HCT116 (cell line): ENCODE data around the gene GJD3. TPM values are rescaled to one million over a fixed set of nuclear protein-coding genes. Genes with fewer than 3 reads are reported as not detected.

Experiments
- ATAC-seq: fragments of 200-7000 bp; cut with Tn5 transposase; 2 replicates; pipeline ENCODE4 v1.9.1; 2020; ENCODE audit warnings: mild to moderate bottlenecking, moderate library complexity
- BruUV-seq: library from RNA; stranded (reverse); fragments of 400-500 nt; replicated peaks from 2 replicates; lab custom pipeline; 2021; lab: Mats Ljungman, UMichigan
- CTCF ChIA-PET: fragments of 300-600 bp; sonication (Branson Sonifier 250); formaldehyde crosslinking; loops from one replicate; lab custom pipeline; 2021; ENCODE audit warnings: antibody characterized with exemption; lab: Charles Lee
- POLR2A ChIA-PET: fragments of 300-600, 350-600 bp; sonication (Branson Sonifier 250); formaldehyde crosslinking; loops from one replicate; lab custom pipeline; 2021; ENCODE audit warnings: antibody characterized with exemption; lab: Charles Lee
- RAD21 ChIA-PET, 2 experiments: fragments of 300-600 bp; sonication (Branson Sonifier 250); formaldehyde crosslinking; loops; one replicate each; lab custom pipeline; 2023; ENCODE audit warnings: low total read pairs in 2 of 2; ENCODE audit not compliant: uncharacterized antibody in 2 of 2, unreplicated experiment in 2 of 2, low non-redundant PET in 1 of 2; lab: Charles Lee
- DNase-seq: peaks from one replicate; pipeline ENCODE4 v3.0.0-alpha.2; 2010; ENCODE audit warnings: low read depth, low spot score
- H2AFZ ChIP-seq: fragments of 200-600 bp; shearing (Covaris generic), sonication (generic); 2 replicates; pipeline ENCODE4 v1.6.1; 2017; ENCODE audit warnings: low read depth, mixed run types, mixed read lengths, antibody characterized with exemption, low read length; ENCODE audit not compliant: poor library complexity, severe bottlenecking
- H3K27ac ChIP-seq: 2 replicates; pipeline ENCODE4 v1.5.1; 2012; ENCODE audit warnings: low read depth, low read length
- H3K27me3 ChIP-seq: fragments of 200-600 bp; sonication (generic); 2 replicates; pipeline ENCODE4 v1.6.1; 2016; ENCODE audit warnings: mixed run types, low read length, mixed read lengths; ENCODE audit not compliant: insufficient read depth
- H3K36me3 ChIP-seq, 2 experiments: fragments of 200-500 bp in 1 of 2; fragments of 200-600 bp in 1 of 2; sonication (Bioruptor generic) in 1 of 2; sonication (generic) in 1 of 2; 2 replicates each; pipeline versions ENCODE4 v1.5.1 to v1.6.1; 2014 to 2016; ENCODE audit warnings: low read length in 2 of 2, inconsistent platforms in 1 of 2, mixed read lengths in 1 of 2, mixed run types in 1 of 2; ENCODE audit not compliant: insufficient read depth in 2 of 2, control insufficient read depth in 1 of 2
- H3K4me1 ChIP-seq, 2 experiments: fragments of 200-600 bp in 1 of 2; sonication (generic) in 1 of 2; 2 replicates each; pipeline versions ENCODE4 v1.5.1 to v1.6.1; 2012 to 2017; ENCODE audit warnings: low read length in 2 of 2, inconsistent platforms in 1 of 2, mild to moderate bottlenecking in 1 of 2, mixed read lengths in 1 of 2, mixed run types in 1 of 2, moderate library complexity in 1 of 2; ENCODE audit not compliant: insufficient read depth in 2 of 2, control insufficient read depth in 1 of 2
- H3K4me2 ChIP-seq: fragments of 200-600 bp; sonication (generic); 2 replicates; pipeline ENCODE4 v1.6.1; 2017; ENCODE audit warnings: mixed run types, low read length, mixed read lengths
- H3K4me3 ChIP-seq, 2 experiments: fragments of 200-600 bp in 1 of 2; sonication (generic) in 1 of 2; replicated peaks in 1 of 2; 2 replicates each; pipeline ENCODE4 v1.5.1; 2011 to 2016; ENCODE audit warnings: low read length in 2 of 2, control low read depth in 1 of 2, low read depth in 1 of 2, mild to moderate bottlenecking in 1 of 2, mixed read lengths in 1 of 2, mixed run types in 1 of 2
- H3K79me2 ChIP-seq: fragments of 200-600 bp; sonication (generic); 2 replicates; pipeline ENCODE4 v1.6.1; 2017; ENCODE audit warnings: mild to moderate bottlenecking, mixed run types, low read length, moderate library complexity, mixed read lengths; ENCODE audit not compliant: insufficient read depth
- H3K9ac ChIP-seq: fragments of 200-600 bp; sonication (generic); 2 replicates; pipeline ENCODE4 v1.6.1; 2016; ENCODE audit warnings: low read length, mixed read lengths
- H3K9me2 ChIP-seq: fragments of 200-600 bp; sonication (generic), shearing (Covaris generic); 2 replicates; pipeline ENCODE4 v1.6.1; 2017; ENCODE audit warnings: mixed run types, mild to moderate bottlenecking, moderate library complexity; ENCODE audit not compliant: insufficient read depth
- H3K9me3 ChIP-seq, 2 experiments: fragments of 200-500 bp in 1 of 2; fragments of 200-600 bp in 1 of 2; sonication (Bioruptor generic) in 1 of 2; sonication (generic) in 1 of 2; 2 replicates each; pipeline ENCODE4 v1.6.1; 2014 to 2017; ENCODE audit warnings: low read length in 2 of 2, mixed read lengths in 2 of 2, inconsistent platforms in 1 of 2, low read depth in 1 of 2, mild to moderate bottlenecking in 1 of 2, mixed run types in 1 of 2, moderate library complexity in 1 of 2; ENCODE audit not compliant: control insufficient read depth in 1 of 2, insufficient read depth in 1 of 2
- H4K20me1 ChIP-seq: fragments of 200-600 bp; sonication (generic), shearing (Covaris generic); 2 replicates; pipeline ENCODE4 v1.6.1; 2017; ENCODE audit warnings: mixed run types, mild to moderate bottlenecking, moderate library complexity; ENCODE audit not compliant: insufficient read depth
- CTCF ChIP-seq, 3 experiments: fragments of 200-600 bp in 1 of 3; sonication (generic) in 1 of 3; IDR thresholded peaks in 2 of 3; conservative IDR thresholded peaks in 1 of 3; 2 replicates each; pipeline ENCODE4 v1.5.1; 2012 to 2017; ENCODE audit warnings: low read depth in 2 of 3, low read length in 2 of 3, antibody characterized with exemption in 1 of 3, borderline replicate concordance in 1 of 3, control low read depth in 1 of 3, mild to moderate bottlenecking in 1 of 3, mixed read lengths in 1 of 3, mixed run types in 1 of 3, moderate library complexity in 1 of 3; ENCODE audit not compliant: insufficient read depth in 1 of 3
- EZH2 ChIP-seq: fragments of 200-600 bp; sonication (generic); IDR thresholded peaks from 2 replicates; pipeline ENCODE4 v1.6.1; 2017; ENCODE audit warnings: antibody characterized with exemption, mixed run types
- EZH2phosphoT487 ChIP-seq: fragments of 200-600 bp; IDR thresholded peaks from 2 replicates; pipeline ENCODE4 v1.6.1; 2018; ENCODE audit warnings: antibody characterized with exemption, borderline replicate concordance
- FOSL1 ChIP-seq: IDR thresholded peaks from 2 replicates; pipeline ENCODE4 v1.6.1; 2012; ENCODE audit warnings: low read depth
- JUND ChIP-seq: IDR thresholded peaks from 2 replicates; pipeline ENCODE4 v1.6.1; 2012
- POLR2A ChIP-seq: IDR thresholded peaks from 2 replicates; pipeline ENCODE4 v1.7.0; 2011; ENCODE audit warnings: borderline replicate concordance; ENCODE audit not compliant: insufficient read depth, insufficient read length; ENCODE audit errors: extremely low read depth
- POLR2AphosphoS5 ChIP-seq: IDR thresholded peaks from 2 replicates; pipeline ENCODE4 v1.6.1; 2011; ENCODE audit warnings: mild to moderate bottlenecking, low read depth, low read length, moderate library complexity
- RAD21 ChIP-seq: IDR thresholded peaks from 2 replicates; pipeline ENCODE4 v1.6.1; 2012; ENCODE audit warnings: low read depth, mild to moderate bottlenecking
- SIN3A ChIP-seq: IDR thresholded peaks from 2 replicates; pipeline ENCODE4 v1.6.1; 2012; ENCODE audit warnings: low read depth
- SRF ChIP-seq: IDR thresholded peaks from 2 replicates; pipeline ENCODE4 v1.6.1; 2012; ENCODE audit warnings: low read depth
- TCF7L2 ChIP-seq: IDR thresholded peaks from 2 replicates; pipeline ENCODE4 v1.7.0; 2011; ENCODE audit warnings: borderline replicate concordance, inconsistent platforms; ENCODE audit not compliant: insufficient read depth, insufficient read length; ENCODE audit errors: extremely low read depth
- ZBTB33 ChIP-seq: IDR thresholded peaks from 2 replicates; pipeline ENCODE4 v1.6.1; 2011; ENCODE audit warnings: mild to moderate bottlenecking, low read length, moderate library complexity; ENCODE audit not compliant: insufficient replicate concordance; ENCODE audit errors: extremely low read depth
- intact Hi-C: fragments of 100-400 bp; cut with micrococcal nuclease; formaldehyde crosslinking; loops from 2 replicates; pipeline ENCODE4 v1.10.0; 2022
- total RNA-seq: library from RNA; stranded (reverse); gene quantifications from one replicate; pipeline ENCODE4 v1.2.1, GENCODE V29; 2021; ENCODE audit not compliant: unreplicated experiment
- TF ChIP-seq, protein P1 (sequence below): IDR thresholded peaks from 2 replicates; pipeline ENCODE4 v1.6.1; 2012
- TF ChIP-seq, protein P2 (sequence below): IDR thresholded peaks from 2 replicates; pipeline ENCODE4 v1.6.1; 2012

GJD3 gene
- total RNA-seq, 1 experiment from 2014 or later, result not detected

DNA sequence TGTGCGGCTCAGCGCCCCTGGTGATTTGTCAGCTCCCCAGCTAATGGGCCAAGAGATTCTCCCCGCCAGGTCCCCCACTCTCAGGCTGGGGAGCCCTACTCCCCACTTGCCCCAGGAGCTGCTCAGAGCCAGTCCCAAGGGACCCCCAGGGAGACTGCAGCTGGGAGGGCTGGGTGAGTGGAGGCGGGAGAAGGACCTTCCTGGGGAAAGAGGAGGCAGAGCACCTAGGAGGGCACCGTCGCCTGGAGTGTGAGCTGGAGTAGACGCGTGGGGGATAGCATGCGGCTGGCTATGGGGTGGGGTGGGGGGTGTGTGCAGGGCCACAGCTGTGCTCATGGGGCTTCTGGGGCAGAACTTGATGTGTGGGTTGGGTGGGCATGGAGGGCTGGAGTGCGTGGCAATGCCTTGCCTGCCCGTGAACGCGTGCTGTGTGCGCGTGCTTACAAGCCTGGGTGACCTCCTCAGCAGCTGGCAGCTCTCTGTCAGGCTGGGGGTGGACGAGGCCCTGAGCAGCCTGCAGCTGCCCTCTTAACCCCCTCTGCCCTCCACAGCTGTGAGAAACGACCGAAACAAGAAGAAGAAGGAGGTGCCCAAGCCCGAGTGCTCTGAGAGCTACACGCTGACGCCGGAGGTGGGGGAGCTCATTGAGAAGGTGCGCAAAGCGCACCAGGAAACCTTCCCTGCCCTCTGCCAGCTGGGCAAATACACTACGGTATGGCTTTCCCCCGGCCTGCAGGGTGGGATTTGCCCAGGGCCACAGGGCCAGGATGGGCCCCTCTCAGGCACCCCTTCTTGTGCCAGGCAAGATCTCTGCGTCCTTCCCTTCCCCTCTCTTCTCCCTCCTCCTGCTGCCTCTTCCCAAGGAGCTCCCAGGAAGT lies 12.9 kb downstream of the GJD3 start:
- H3K4me1 ChIP-seq, result no peaks in the 10 kb centered on the region; a peak in 1 of 4 replicates

More for the DNA sequence above, 12.9 kb downstream of the GJD3 start:
- H3K4me2 ChIP-seq, result no peak overlapping the region
- no peak overlapping the region for H3K4me3 ChIP-seq
- POLR2A ChIA-PET, result interaction anchor here (0.6 to 0.7 kb wide), 2 partner anchors 21 to 38 kb away, joined by 3 to 4 read pairs; no protein-coding TSS in a partner anchor
- H3K79me2 ChIP-seq, result peaks cover 15% of the 10 kb centered on the region; the same call in 1 of the 2 replicates
- RAD21 ChIA-PET, result no interaction called here
- ATAC-seq (no peak), DNase-seq (no peak)
- no peak overlapping the region for H2AFZ ChIP-seq
- intact Hi-C loops, result no loop called here
- no TSS peak for BruUV-seq
- no peak overlapping the region for H3K27ac ChIP-seq
- peaks cover 7 to 20% of the 10 kb centered on the region in 2 experiments; a peak in 3 of 4 replicates for H3K36me3 ChIP-seq
- H3K9ac ChIP-seq, result no peak overlapping the region
- no peaks in the 10 kb centered on the region for H3K9me3 ChIP-seq
- no peaks in the 10 kb centered on the region for H3K9me2 ChIP-seq
- H3K27me3 ChIP-seq, result no peaks in the 10 kb centered on the region
- CTCF ChIA-PET, result interaction anchor here (1.3 to 5.8 kb wide), 3 partner anchors 10 to 208 kb away, joined by 3 to 107 read pairs (median 3); partner anchors contain the start of gene RARA
- no peak for TF ChIP-seq SIN3A
- no peak for TF ChIP-seq JUND
- TF ChIP-seq SRF, result no peak
- TF ChIP-seq, protein P1, sequence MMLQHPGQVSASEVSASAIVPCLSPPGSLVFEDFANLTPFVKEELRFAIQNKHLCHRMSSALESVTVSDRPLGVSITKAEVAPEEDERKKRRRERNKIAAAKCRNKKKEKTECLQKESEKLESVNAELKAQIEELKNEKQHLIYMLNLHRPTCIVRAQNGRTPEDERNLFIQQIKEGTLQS, result no peak
- TF ChIP-seq TCF7L2, result no peak
- TF ChIP-seq, protein P2, sequence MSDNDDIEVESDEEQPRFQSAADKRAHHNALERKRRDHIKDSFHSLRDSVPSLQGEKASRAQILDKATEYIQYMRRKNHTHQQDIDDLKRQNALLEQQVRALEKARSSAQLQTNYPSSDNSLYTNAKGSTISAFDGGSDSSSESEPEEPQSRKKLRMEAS, result no peak
- TF ChIP-seq CTCF (IDR thresholded peaks at IDR 0.05 in 2 of 3, conservative IDR thresholded peaks at IDR 0.05 in 1 of 3; ENCODE audit: borderline replicate concordance in 1 of 3, insufficient read depth in 1 of 3, low read depth in 2 of 3, low read length in 2 of 3), result no peak
- no peak for TF ChIP-seq POLR2A
- no peak for TF ChIP-seq FOSL1
- TF ChIP-seq RAD21, result no peak
- no peak for TF ChIP-seq EZH2phosphoT487
- no peak for TF ChIP-seq POLR2AphosphoS5
- no peak for TF ChIP-seq ZBTB33
- no peak for TF ChIP-seq EZH2
- no peaks in the 10 kb centered on the region for H4K20me1 ChIP-seq
